GM12864 (cell line): Measurements from ENCODE around the gene ZBTB22.
"Not testable (repeated sequence)": the region's sequence is repeated elsewhere in the genome, so short reads cannot be mapped to it uniquely, and the experiment has no call there.

ENCODE experiments used
- DNase-seq: peaks from one replicate; pipeline ENCODE4 v3.0.0-alpha.2; 2011; ENCODE audit warnings: low read depth
- H3K4me3 ChIP-seq: 2 replicates; pipeline ENCODE4 v1.5.1; 2011; ENCODE audit warnings: mild to moderate bottlenecking, low read depth, low read length, control low read depth
- CTCF ChIP-seq: IDR thresholded peaks from 2 replicates; pipeline ENCODE4 v1.5.1; 2011; ENCODE audit warnings: low read depth, mild to moderate bottlenecking, moderate library complexity, low read length, control low read depth, inconsistent platforms; ENCODE audit errors: missing control alignments

ZBTB22 gene

GRCh38 chr6:33290459-33290858 lies 27.1 kb downstream of the ZBTB22 start:
- TF ChIP-seq CTCF = no peak
- no peak for DNase-seq
- peak overlapping the region; percentile 76 for H3K4me3 ChIP-seq

GRCh38 chr6:33289784-33290315 lies 27.7 kb downstream of the ZBTB22 start:
- no peak for DNase-seq
- no peak for TF ChIP-seq CTCF
- H3K4me3 ChIP-seq = peak overlapping the region; percentile 76

GRCh38 chr6:33288921-33289783 lies 28.4 kb downstream of the ZBTB22 start, which contains the start of the genes PFDN6 and WDR46:
Gene PFDN6 (plus strand): TSS chr6:33289601. CDS start chr6:33289857, 256 bp downstream.
Gene WDR46 (minus strand): TSS chr6:33289239. CDS start chr6:33289170, 69 bp downstream.
- H3K4me3 ChIP-seq = peak within 1 kb of the TSS; percentile 76
- TF ChIP-seq CTCF = no peak
- DNase-seq = peak; percentile 82

- peak overlapping the region; percentile 76 for H3K4me3 ChIP-seq
These were observed 29.2 kb downstream of the ZBTB22 start for GRCh38 chr6:33288141-33288920.

GRCh38 chr6:33286946-33287914 lies 30.3 kb downstream of the ZBTB22 start:
- no peak overlapping the region for H3K4me3 ChIP-seq
- no peak for DNase-seq
- TF ChIP-seq CTCF = no peak

More at GRCh38 chr6:33288141-33288920, 29.2 kb downstream of the ZBTB22 start:
- TF ChIP-seq CTCF = no peak
- no peak for DNase-seq

- not testable (repeated sequence) for DNase-seq, H3K4me3 ChIP-seq
These were observed 32.3 kb downstream of the ZBTB22 start for GRCh38 chr6:33285214-33285613.
